DMS 273 (cell line): ENCODE measurements around the gene ALKBH3.
A peak's percentile ranks its signal among the peaks of the same experiment; 100 is the strongest.

Experiments used
- DNase-seq: peaks from one replicate; lab custom pipeline; 2025; ENCODE audit not compliant: unreplicated experiment; lab: John Stamatoyannopoulos, UW

Gene ALKBH3

GRCh38 chr11:43880640-43881159 lies at the start of gene ALKBH3:
TSS of gene ALKBH3 (plus strand) at chr11:43880831. CDS start at chr11:43882653, 1,822 bp downstream.
- peak; percentile 96 for DNase-seq

- DNase-seq, result no peak
Measured at GRCh38 chr11:43830928-43831440, 49.6 kb upstream of the ALKBH3 start.

GRCh38 chr11:43832536-43832935 lies 48.1 kb upstream of the ALKBH3 start:
- DNase-seq, result no peak

GRCh38 chr11:43833657-43834073 lies 47.0 kb upstream of the ALKBH3 start:
- DNase-seq, result no peak

- no peak for DNase-seq
Measured at GRCh38 chr11:43834286-43834685, 46.3 kb upstream of the ALKBH3 start.

- no peak for DNase-seq
Measured at GRCh38 chr11:43835104-43835503, 45.5 kb upstream of the ALKBH3 start.

GRCh38 chr11:43837879-43838278 lies 42.8 kb upstream of the ALKBH3 start:
- DNase-seq, result no peak

GRCh38 chr11:43842021-43842420 lies 38.6 kb upstream of the ALKBH3 start:
- DNase-seq, result no peak

GRCh38 chr11:43845816-43846215 lies 34.8 kb upstream of the ALKBH3 start:
- DNase-seq, result no peak

GRCh38 chr11:43852057-43852636 lies 28.5 kb upstream of the ALKBH3 start:
- peak; percentile 72 for DNase-seq

- DNase-seq, result no peak
Measured at GRCh38 chr11:43853781-43854180, 26.9 kb upstream of the ALKBH3 start.

- DNase-seq, result no peak
Measured at GRCh38 chr11:43856993-43857392, 23.6 kb upstream of the ALKBH3 start.

- DNase-seq, result no peak
Measured at GRCh38 chr11:43861141-43861540, 19.5 kb upstream of the ALKBH3 start.

GRCh38 chr11:43866520-43866919 lies 14.1 kb upstream of the ALKBH3 start:
- DNase-seq, result no peak

GRCh38 chr11:43866969-43867368 lies 13.7 kb upstream of the ALKBH3 start:
- DNase-seq, result no peak

GRCh38 chr11:43868852-43869567 lies 11.6 kb upstream of the ALKBH3 start:
- DNase-seq, result no peak

GRCh38 chr11:43871051-43871450 lies 9.6 kb upstream of the ALKBH3 start:
- DNase-seq, result peak; percentile 1

- peak; percentile 24 for DNase-seq
Measured at GRCh38 chr11:43872995-43873394, 7.6 kb upstream of the ALKBH3 start.

- no peak for DNase-seq
Measured at GRCh38 chr11:43874078-43874477, 6.6 kb upstream of the ALKBH3 start.

- DNase-seq, result no peak
Measured at GRCh38 chr11:43874738-43875137, 5.9 kb upstream of the ALKBH3 start.

- DNase-seq, result no peak
Measured at GRCh38 chr11:43879789-43880639, 617 bp upstream of the ALKBH3 start.
